Fibroblast of the aortic adventitia (primary cell): ENCODE measurements around the gene DCLK2. TPM values are rescaled to one million over a fixed set of nuclear protein-coding genes. Genes with fewer than 3 reads are reported as not detected.
A peak's percentile ranks its signal among the peaks of the same experiment; 100 is the strongest.
"Not testable (repeated sequence)": the region's sequence is repeated elsewhere in the genome, so short reads cannot be mapped to it uniquely, and the experiment has no call there.

Source experiments
- DNase-seq: peaks from one replicate; pipeline ENCODE4 v3.0.0-alpha.2; 2010; ENCODE audit warnings: low read depth
- H3K4me3 ChIP-seq: 2 replicates; pipeline ENCODE4 v1.5.1; 2011; ENCODE audit warnings: low read depth, mild to moderate bottlenecking, control low read depth, low read length, moderate library complexity
- CTCF ChIP-seq: IDR thresholded peaks from 2 replicates; pipeline ENCODE4 v1.5.1; 2011; ENCODE audit warnings: mild to moderate bottlenecking, low read length, control low read depth, inconsistent platforms; ENCODE audit not compliant: insufficient read depth
- total RNA-seq: library from RNA; depleted of rRNA; stranded (reverse); fragments of >200 nt; gene quantifications from 2 replicates; pipeline ENCODE4 v1.2.3, GENCODE V29; 2012; ENCODE audit warnings: low replicate concordance

DCLK2 gene
- total RNA-seq, 1 donor, result 4.5 TPM

DNA sequence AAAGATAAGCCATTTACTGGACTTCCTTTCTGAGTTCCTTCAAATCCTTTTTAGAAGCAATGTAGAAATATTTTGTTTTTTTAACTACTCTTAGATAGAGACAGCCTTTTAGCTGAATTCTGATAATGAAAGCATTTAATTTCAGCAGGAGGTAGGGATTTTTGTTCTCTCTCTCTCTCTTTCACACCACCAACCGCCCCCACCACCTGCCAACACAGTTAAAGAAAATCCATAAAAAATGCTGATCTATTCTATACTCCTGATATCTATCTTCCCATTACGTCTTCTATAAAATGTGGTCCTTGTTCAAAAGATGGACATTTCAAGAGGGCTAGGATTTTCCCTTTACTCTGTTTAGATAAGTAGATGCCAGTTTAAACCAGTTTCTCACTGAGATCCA is 104.5 kb downstream of the DCLK2 start:
- DNase-seq, result no peak
- no peak overlapping the region for H3K4me3 ChIP-seq
- TF ChIP-seq CTCF, result no peak

DNA sequence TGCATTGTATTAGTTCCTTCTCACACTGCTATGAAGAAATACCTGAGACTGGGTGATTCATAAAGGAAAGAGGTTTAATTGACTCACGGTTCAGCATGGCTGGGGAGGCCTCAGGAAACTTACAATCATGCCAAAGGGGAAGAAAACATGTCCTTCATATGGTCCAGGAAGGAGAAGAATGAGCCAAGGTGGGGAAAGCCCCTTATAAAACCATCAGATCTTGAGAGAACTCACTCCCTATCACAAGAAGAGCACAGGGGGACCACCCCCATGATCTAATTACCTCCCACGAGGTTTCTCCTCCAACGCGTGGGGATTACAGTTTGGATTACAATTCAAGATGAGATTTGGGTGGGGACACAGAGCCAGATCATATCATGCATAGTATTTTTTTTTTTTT is 106.8 kb downstream of the DCLK2 start:
- not testable (repeated sequence) for DNase-seq, H3K4me3 ChIP-seq

GRCh38 chr4:150192986-150193385 is 114.7 kb downstream of the DCLK2 start:
- TF ChIP-seq CTCF, result no peak
- peak; percentile 57 for DNase-seq
- no peak overlapping the region for H3K4me3 ChIP-seq

DNA sequence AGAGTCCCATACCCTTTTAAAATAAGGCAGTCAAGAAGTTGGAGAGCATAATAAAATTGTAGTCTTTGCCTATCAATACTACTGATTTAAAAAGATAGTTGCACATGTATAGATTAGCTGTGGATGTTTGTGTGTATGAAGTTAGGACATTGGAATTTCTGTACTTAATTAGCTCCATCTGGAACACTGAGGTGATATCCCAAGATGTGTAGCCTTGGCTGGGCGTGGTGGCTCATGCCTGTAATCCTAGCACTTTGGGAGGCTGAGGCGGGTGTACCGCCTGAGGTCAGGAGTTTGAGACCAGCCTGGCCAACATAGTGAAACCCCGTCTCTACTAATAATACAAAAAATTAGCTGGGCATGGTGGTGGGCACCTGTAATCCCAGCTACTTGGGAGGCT is 119.0 kb downstream of the DCLK2 start:
- DNase-seq, H3K4me3 ChIP-seq: not testable (repeated sequence)

DNA sequence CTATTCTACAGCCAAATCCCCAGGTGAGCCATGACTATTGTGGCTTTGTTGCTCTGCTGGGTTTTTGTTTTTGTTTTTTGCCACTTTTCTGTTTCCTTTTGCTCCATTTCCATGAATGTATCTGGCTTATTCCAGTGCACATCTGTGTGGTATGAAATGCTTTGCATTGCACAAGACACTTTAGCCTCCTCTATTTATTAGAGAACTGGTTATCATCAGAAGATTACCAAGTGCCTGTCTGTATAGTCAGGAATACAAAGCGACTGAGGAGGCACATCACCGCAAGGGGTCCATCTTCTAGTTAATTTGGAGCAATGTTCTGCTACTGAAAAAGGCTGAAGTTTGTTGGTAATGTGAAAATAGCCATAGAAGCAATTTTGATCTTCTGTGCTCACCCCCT is 120.8 kb downstream of the DCLK2 start:
- no peak overlapping the region for H3K4me3 ChIP-seq
- no peak for DNase-seq
- TF ChIP-seq CTCF, result no peak

DNA sequence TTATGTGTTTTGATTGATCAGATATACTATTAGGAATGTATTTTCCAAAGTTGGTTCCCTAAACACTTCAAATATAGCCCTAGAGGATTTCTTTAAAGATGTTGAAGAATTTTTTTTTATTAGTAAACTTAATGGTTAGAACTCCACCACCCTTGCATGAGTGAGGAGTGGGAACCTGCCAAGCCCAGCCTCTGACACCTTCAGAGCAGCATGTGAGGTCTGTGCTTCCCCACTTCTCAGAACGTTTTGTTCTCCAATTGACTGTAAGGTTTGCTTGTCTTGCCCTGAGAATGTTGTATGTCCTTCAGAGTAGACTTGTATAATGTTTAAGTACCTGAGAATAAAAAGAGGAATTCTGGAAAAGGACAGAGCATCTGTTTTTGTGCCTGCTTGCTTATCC is 126.8 kb downstream of the DCLK2 start:
- TF ChIP-seq CTCF, result no peak
- H3K4me3 ChIP-seq, result no peak overlapping the region
- DNase-seq, result no peak

GRCh38 chr4:150206265-150206664 is 128.0 kb downstream of the DCLK2 start:
- H3K4me3 ChIP-seq, result no peak overlapping the region
- DNase-seq, result no peak
- no peak for TF ChIP-seq CTCF

- TF ChIP-seq CTCF, result no peak
- no peak for DNase-seq
- no peak overlapping the region for H3K4me3 ChIP-seq
Observed at GRCh38 chr4:150206954-150207353, 128.7 kb downstream of the DCLK2 start.
